Islet precursor cell (in vitro differentiated cells): ENCODE results near the gene GRID2IP.
A peak's percentile ranks its signal among the peaks of the same experiment; 100 is the strongest.

ENCODE experiments used
- DNase-seq: peaks from one replicate; pipeline ENCODE4 v3.0.0-alpha.2; 2018

GRID2IP gene

DNA sequence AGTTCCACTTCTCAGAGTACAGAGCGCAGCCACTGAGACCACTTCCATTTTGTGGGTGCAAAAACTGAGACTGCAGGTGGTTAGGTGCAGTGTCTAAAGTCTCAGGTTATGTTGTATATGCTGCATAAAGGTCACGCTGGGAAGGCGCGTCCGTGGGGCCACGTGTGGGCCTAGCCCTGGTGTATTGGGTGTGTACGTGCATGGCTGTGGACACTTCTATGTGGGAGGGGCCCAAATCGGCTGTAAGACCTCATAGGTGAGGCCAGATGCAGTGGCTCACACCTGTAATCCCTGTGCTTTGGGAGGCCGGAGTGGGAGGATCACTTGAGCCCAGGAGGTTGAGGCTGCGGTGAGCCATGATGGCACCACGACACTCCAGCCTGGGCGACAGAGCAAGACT lies 37.7 kb downstream of the GRID2IP start:
- no peak for DNase-seq

DNA sequence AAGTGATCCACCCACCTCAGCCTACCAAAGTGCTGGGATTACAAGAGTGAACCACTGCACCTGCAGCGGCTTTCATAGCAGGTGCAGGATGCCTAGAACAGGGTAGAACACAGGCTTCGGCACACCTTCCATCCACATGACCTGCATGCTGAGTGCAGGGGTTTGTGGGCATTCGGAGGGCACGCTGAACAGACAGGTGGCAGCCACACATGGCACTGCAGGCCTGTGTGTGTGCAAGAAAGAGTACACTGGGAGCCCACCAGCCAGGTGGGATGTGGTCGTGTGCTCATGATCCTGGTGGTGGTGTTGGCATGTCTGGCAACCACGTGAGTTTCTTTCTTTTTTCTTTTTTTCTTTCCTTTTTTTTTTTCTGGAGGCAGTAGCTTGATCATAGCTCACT lies 38.4 kb downstream of the GRID2IP start:
- DNase-seq: no peak

DNA sequence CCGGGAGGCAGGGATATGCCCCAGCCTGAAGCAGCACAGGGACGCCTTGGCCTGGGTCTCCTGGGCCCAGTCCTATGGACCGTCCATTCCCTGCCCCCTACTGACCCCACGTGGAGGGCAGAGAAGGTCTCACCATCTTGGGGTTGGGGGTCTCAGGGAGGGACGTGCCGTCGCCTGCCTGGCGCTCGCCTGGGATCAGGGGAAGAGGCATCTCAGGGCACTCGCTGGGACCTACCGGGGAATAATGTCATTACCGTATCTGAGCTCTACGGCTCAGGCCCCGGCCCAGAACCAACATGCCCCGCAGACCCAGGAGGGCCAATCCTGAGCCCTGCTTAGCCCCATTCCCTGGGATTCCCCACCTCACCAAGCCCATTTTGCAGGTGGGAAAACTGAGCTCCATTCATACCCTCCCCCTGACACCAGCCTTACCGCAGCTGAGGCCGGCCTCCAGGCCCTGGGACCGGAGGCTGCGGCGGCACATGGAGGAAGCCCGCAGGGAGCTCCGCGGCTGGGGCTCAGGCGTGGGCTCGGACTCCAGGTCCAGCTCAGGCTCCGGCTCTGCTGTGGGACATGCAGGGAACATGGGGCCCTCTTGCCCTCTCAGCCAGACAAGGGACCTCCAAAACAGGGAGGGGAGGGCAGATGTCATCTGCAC lies 40.7 kb downstream of the GRID2IP start:
- DNase-seq: no peak

DNA sequence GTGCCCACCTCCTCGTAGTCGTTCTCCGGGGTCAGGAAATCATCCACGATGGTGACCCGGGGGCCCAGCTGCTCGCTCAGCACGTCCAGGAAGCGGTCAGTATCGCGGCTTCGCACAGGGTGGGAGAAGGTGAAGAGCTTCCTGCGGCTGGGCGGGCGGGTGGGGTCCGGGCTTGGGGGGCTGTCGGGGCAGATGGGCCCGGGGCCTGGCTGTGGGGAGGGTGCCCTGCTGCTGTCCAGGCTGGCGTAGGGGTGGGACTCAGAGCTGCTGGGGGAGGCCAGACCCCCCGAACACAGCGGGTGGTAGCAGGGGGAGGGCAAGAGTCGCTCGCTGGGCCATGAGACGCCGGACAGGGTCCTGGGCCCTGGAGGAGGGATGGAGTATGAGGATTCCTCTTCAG lies 42.3 kb downstream of the GRID2IP start:
- DNase-seq: no peak

DNA sequence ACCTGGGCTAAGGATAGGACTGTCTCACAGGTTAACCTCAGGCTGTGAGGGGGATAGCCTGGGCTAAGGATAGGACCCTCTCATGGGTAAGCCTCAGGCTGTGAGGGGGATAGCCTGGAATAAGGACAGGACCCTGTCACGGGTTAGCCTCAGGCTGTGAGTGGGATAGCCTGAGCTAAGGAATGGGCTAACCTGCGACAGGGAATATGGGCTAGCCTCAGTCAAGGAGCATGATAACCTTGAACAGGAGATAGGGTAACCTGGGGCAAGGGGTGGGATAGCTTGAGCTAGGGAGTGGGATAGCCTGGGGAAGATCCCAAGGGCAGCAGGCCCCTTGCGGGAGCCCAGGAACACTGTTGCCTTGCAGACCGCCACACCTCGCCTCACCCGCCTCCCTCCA lies 42.7 kb downstream of the GRID2IP start:
- DNase-seq: no peak

DNA sequence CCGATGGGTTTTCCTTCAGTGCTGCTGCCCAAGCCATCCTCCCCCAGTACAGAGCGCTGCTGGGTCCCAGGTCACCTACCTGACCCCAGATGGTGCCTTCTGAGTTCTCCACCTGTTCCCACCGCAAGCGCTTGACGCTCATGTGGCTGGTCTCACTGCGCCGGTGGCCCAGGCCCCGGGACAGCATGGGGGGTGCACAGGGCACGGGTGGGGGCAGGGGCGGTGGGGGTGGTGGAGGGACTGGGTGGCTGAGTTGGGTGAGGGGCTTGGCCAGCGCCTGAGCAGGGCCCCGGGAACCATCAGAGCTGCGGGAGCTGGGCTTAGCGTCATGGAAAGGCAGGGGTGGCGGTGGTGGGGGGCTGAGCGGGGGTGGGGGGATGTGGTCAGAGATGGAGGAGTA lies 43.4 kb downstream of the GRID2IP start:
- DNase-seq: no peak

DNA sequence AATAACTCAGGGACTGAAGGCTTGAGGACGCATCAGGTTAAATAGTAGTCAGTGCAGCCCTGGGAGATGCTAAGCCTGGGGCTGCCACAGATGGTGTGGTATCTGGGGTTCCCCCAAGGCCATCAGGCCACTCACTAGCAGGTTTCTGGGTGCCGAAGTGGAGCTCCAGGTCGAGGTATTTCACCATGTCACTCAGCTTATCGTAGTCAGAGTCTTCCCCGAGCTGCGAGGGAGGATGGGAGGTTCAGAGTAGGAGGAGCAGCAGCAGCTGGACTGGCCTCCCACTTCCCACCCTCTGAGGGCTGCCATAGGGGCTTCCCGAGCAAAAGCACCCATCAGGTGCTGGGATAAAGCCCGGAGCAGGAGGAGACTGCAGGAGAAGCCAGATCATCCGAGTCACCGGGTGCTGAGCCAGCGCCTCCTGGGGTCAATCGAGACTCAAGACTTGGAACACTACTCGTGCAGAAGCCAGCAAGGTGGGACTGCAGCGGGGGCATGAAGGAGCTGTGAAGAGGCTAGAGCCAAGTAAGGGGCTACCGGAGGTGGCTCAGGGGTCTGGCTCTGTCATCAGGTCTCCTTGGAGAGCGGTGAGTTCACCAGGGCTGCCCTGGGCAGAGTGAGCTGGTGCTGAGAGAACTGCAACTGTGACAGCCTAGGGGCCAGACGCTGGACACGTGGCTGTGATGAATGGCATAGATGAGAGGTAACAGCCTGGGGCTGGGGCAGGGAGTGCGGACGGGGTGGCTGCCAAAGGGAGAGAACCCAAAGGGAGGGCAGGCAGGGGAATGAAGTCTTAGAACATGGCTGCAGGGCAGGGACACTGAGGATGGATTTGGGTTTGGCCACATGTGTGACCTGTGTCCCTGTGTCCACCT lies 45.3 kb downstream of the GRID2IP start:
- no peak for DNase-seq

DNA sequence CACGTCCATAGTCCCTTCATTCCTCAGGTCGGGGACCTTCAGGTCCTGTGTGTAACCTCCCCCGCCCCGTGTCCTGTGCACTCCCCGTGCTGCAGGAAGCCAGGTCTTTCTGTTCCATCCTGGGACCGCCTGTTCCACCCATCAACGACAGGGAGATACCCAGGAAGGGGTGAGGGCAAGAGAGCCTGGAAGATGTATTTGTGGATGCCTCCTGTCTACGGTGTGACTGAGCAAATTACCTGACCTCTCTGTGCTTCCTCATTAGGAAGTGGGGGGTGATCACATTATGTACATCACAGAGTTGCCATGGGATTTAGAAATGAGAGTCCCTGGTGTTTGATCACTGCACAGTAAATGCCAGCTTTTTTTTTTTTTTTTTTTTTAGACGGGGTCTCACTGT lies 46.3 kb downstream of the GRID2IP start:
- no peak for DNase-seq

DNA sequence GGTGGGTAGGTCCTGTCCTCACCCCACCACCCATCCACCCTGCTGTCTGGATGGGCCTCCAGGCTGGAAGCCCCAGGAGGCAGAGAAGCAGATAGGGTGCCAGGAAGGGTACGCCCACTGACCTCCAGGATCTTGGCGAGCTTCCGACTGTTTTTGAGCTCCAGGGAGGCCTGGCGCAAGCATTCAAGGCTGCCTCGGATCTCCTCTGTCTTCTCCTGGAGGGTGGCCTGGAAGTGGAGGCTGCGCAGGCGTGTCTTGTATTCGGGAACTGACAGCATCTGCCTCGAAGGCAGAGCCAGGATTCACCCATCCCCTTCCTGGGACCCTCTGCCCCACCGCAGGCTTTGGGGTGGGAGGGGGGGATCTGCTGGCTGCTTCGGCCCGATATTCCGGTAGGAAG lies 48.4 kb downstream of the GRID2IP start:
- DNase-seq: no peak

DNA sequence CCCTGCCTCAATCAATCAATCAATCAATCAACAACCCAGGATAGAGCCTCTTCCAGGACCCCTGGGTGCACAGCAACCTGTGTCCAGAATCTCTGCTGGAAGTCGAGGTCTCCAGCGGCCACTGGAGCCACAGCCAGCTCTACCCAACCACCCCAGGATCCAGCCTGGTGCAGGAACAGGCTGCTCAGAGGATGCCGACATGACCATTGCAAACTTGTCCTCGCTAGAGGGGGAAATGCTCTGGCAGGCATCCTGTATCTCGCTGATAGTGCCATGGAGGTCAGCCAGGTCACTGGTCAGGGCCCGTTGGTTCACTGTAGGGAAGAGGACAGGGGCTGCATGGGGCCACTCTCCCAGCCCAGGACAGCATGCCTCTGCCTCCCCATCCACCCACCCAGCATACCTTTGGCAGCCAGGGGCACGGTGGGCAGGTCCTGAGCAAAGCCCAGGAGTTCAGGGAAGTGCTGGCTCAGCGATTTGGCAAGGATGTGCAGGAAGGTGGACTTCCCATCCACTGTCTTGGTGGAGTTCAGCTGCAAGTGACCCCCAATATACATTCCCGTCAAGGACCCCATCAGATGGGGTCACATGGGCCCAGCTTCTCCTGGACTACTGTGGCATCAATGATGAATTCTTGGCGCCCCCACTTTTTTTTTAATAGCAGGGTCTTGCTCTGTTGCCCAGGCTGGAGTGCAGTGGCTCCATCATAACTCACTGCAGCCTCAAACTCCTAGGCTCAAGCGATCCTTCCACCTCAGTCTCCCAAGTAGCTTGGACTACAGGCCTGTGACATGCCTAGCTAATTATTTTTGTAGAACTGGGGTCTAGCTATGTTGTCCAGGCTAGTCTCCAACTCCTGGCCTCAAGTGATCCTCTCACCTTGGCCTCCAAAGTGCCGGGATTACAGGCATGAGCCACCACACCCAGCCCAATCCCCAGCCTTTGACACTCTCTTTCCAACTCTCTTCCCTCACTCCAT lies 49.4 kb downstream of the GRID2IP start:
- DNase-seq: no peak

DNA sequence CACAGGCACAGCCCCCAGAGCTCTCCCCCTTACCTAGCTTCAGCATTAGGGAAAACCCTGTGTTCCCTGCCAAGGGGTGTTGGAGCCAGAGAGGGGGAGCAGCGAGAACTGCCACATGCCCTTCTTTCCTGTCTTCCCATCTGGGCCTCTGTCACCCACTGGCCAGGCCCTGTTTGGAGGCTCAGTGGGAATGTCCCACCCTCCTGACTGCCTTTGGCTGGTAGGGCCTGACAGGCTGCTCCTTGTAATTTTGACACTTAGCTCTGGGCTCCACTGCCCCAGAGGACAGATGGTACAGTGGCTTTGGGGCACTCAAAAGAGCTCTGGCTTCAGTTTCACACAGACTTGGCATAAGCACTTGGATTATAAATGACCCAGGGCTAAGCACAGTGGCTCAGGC lies 50.6 kb downstream of the GRID2IP start:
- no peak for DNase-seq

DNA sequence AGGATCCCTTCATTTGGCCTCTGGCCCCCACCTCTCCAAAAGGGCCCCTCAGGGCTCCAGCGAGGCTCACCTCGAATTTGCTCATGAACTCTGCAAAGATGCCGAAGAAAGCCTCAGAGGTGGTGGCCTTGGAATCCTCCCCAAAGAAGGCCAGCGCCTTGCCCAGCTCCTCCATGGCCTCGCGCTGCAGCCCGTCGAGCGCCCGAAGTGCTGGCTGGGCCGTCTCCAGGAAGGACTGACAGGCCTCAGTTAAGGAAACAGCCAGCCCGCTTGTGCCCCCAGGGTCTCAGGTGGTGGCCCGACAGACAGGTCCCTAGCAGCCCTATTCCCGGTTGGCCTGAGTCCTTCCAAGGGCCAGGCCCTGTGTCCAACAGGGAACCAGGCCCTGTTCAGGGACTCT lies 53.3 kb downstream of the GRID2IP start:
- DNase-seq: no peak

DNA sequence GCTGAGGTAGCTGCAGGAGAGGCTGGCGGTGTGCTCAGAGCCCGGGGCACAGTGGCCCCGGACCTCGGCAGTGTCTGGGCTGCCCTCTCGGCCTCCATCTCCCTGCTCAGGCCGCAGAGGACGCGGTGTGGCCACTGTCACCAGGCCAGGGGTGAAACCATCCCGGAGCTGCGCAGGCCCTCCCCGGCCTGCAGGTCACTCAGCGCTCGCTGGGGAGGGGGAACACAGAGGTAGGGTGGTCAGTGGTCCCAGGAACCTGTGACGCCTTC lies 53.7 kb downstream of the GRID2IP start:
- no peak for DNase-seq

DNA sequence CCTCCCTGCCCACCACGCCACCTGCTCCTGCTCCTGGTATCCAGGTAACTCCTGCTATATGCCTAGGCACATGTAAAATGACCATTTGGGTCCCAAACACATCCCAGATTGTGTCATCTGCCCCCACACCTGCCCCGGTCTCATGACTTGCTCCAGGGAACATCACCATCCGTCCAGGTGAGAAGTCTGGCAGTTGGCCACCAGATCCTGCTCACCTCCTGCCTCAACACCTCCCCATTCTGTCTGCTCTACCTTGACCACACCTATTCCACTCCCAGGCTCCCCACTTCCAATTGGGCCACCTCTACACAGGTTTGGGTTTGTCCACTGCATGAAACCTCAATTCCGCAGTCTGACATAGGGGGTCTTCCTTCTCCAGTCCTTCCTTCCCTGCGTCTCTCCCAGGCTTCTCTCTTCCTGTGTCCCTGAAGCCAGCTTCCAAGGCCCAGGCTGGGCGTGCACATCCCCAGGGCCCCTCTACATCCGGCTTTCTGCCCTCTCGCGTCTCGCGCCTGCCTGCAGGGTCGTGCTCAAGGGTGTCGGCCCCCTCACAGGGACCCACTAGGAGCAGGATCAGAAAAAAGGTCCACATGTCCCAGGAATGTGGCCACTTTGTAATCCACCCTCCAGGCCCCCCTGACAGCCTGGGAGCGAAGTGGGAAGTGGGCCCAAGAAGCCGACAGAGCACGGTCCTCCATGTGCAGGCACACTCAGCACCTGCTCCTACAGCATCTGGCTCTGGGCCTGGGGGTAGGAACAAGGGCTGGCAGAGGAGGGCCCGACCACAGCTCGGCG lies 54.2 kb downstream of the GRID2IP start:
- DNase-seq: no peak

DNA sequence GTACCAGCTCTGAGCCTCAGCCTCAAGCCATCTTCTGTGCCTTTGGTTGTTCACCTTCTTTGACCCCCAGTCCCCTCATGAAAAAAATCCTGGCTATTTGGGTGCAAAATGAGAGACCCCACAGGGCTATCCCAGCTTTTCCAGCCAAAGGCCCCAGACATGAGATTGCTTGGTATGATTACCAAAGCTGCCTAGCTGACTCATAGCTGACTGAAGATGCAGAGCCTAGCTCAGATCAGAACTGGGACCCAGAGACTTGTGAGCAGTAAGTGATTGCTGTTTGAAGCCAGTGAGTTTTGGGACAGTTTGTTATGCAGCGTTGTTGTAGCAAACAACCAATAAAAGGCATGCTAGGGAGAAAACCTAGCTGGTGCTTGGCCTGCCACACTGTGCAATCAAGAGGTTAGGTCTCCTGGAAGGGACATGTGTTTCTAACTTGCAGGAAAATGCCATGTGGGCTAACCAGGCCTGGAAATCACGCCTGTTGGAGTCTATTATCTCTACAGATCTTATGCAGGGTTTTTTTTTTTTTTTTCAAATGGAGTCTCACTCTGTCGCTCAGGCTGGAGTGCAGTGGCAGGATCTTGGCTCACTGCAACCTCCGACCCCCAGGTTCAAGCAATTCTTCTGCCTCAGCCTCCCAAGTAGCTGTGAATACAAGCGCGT lies 55.5 kb downstream of the GRID2IP start:
- peak; percentile 70 for DNase-seq

DNA sequence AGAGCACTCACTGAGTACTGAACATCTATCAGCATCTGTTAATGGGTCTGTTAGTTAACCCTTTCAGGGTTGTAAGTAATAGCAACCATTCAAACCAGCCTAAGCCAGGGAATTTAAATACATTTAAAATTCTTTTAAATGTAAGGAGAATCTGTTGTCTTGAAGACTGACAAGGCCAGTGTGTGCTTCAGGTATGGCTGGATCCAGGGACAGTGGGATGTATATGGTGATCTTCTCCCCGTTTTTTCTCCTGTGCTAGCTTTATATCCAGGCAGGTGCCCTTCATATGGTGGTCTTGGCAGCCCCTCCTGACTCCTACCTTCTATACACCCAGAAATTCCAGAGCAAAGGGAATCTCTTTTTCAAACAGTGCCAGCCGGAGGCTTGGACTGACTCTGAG lies 56.9 kb downstream of the GRID2IP start:
- no peak for DNase-seq

DNA sequence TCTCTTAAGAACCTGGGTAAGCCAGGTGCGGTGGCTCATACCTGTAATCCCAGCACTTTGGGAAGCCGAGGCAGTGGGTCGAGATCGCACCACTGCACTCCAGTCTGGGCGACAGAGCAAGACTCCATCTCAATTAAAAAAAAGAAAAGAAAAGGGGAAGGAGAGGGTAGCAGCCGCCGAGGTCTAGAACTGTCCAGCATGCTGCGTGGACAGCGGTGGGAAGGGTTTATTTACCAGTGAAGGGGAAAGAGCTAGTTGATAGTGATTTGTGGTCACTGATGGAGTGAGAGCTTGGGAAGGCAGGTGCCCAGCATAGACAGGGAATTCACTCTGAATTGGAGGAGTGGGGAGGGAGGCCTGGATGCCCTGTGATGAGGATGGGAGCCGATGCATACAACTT lies 60.1 kb downstream of the GRID2IP start:
- no peak for DNase-seq

DNA sequence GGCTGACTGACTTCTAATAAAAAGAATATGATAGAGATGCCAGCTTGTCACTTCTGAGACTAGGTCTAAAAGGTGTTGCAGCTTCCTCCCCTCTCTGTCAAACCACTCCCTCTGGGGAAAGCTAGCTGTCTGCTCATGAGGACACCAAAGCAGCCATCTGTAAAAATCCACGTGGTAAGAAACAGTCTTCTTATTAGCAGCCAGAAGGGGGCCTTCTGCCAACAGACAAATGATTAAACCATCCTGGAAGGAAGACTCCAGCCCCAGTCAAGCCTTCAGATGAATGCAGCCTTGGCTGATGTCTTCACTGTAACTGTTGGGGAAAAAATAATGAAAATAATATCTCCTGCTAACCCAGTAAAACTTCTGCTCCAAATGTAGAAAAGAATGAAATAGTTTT lies 61.6 kb downstream of the GRID2IP start:
- DNase-seq: no peak

DNA sequence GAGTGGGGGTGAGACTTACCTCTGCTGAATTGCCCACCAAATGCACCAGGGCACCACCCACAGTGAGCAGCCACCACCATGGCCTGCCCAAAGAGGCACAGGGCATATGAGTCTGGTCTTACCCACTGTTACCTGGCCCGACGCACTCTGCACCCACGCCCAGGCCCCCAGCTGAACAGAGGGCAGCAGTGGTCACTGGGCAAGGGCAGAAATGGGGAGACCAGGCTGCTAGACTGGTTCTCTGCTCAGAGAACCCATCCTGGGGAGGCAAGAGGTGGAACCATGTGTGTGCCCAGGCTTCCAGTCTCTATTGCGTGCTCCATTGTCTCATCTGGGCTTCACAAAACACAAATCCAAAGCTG lies 64.1 kb downstream of the GRID2IP start:
- no peak for DNase-seq

DNA sequence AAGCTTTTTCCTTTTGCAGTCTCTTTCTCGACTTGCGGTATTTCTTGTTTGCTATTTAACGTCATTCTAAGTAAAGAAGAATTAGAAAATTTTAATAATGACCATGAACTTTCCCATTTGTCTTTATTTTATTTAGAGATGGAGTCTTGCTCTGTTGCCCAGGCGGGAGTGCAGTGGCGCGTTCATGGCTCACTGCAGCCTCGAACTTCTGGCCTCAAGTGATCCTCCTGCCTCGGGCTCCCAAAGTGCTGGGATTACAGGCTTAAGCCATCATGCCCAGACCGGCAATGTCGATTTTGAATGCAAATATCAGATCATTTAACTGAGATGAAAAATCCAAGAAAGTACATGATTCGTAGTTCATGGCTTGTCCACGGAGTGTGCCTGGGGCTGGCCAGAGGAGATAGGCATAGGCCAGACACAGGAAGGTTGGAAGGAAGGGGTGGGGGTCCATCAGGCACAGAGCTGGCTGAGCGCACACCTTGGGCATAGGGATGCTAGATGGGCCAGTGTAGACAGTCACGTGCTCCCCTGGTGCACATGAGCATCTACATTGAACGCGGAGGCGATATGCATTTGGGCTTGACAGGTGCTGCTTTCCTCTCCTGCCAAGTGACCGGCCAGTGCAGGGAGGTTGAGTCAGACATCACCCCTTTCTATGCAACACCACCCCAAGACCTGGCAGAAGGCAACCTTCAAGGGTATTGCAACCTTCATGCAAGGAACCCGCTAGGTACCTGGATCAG lies 64.7 kb downstream of the GRID2IP start:
- no peak for DNase-seq

DNA sequence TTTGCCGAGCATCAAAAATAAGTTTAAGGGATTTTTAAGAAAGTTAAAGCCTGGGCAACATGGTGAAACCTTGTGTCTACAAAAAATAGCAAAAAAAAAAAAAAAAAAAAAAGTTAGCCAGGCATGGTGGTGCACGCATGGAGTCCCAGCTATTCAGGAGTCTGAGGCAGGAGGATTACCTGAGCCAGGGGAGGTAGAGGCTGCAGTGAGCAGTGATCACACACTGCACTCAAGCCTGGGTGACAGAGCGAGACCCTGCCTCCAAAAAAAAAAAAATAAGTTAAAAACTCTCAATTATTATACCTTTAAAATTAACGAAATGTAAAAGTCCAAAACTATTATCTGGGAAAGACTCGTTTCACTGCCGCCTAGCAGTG lies 68.5 kb downstream of the GRID2IP start:
- no peak for DNase-seq

DNA sequence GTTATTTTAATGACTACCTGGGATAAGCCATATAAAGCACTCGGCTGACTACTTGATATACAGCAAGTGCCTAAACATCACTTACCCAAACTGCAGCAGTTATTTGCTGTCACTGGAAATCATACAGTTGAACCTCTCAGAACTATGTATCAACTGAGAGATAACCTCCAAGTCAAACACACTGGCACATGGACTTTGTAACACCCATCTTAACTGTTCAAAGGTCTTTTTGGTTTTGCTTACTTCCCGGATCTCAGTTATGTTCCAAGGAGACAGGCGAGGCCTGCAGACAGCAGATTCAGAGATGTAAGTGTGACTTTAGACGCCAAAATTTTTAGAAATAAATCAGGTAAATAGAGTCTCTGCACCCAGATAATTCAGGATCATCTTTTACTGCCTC lies 69.0 kb downstream of the GRID2IP start:
- DNase-seq: no peak
